ENCODE measurements around the gene DNAJC8. TPM values are rescaled to one million over a fixed set of nuclear protein-coding genes. Genes with fewer than 3 reads are reported as not detected.

DNAJC8 gene
- total RNA-seq, 4 donors from 2014 or later = 52.2 to 117 (median 71.8) TPM

GRCh38 chr1:28157894-28158293, 74.9 kb downstream of the DNAJC8 start:
- TF ChIP-seq, protein P1, sequence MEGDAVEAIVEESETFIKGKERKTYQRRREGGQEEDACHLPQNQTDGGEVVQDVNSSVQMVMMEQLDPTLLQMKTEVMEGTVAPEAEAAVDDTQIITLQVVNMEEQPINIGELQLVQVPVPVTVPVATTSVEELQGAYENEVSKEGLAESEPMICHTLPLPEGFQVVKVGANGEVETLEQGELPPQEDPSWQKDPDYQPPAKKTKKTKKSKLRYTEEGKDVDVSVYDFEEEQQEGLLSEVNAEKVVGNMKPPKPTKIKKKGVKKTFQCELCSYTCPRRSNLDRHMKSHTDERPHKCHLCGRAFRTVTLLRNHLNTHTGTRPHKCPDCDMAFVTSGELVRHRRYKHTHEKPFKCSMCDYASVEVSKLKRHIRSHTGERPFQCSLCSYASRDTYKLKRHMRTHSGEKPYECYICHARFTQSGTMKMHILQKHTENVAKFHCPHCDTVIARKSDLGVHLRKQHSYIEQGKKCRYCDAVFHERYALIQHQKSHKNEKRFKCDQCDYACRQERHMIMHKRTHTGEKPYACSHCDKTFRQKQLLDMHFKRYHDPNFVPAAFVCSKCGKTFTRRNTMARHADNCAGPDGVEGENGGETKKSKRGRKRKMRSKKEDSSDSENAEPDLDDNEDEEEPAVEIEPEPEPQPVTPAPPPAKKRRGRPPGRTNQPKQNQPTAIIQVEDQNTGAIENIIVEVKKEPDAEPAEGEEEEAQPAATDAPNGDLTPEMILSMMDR (IDR thresholded peaks at IDR 0.05; ENCODE audit: low read depth) = no peak

DNA sequence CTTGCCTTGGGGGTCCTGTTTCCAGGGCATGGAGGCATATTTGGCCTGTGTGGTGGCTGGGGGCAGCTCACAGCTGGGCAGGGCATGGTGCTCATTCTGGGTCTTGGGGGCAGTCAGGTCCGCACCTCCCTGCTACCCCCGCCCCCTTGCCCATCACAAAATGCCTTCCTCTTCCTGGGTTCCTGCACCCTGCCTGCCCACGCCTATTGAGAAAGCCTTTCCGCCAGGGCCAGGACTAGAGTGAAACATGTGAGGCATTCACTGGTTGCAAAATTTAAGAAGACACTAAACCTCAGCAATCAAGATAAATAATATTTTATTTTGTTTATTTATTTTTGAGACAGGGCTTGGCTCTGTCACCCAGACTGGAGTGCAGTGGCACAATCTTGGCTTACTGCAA, 76.0 kb downstream of the DNAJC8 start:
- TF ChIP-seq, protein P1 (IDR thresholded peaks at IDR 0.05; ENCODE audit: low read depth) = no peak

DNA sequence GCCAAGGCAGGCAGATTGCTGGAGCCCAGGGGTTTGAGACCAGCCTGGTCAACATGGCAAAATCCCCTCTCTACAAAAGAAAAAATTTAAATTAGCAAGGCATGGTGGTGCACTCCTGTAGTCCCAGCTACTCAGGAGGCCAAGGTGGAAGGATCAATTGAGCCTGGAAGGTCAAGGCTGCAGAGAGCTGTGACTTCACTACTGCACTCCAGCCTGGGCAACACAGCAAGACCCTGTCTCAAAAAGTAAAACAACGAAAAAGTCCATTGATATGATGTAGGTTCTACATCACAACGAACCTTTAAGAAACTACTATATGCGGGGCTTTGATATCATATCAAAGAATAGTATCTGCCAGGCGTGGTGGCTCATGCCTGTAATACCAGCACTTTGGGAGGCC, 77.2 kb downstream of the DNAJC8 start:
- TF ChIP-seq, protein P1 (IDR thresholded peaks at IDR 0.05; ENCODE audit: low read depth) = no peak

GRCh38 chr1:28154078-28154594, 78.7 kb downstream of the DNAJC8 start:
- TF ChIP-seq, protein P1 (IDR thresholded peaks at IDR 0.05; ENCODE audit: low read depth) = no peak

Other genes with a start within 250 kb of the DNAJC8 start
- 10 to 100 TPM in 3 of 4 donors, 1 to 10 TPM in 1; 9.6 to 15.5 (median 12.6) TPM for gene EYA3, start 144.4 kb downstream of the DNAJC8 start, total RNA-seq
- gene PTAFR, start 56.3 kb downstream of the DNAJC8 start, total RNA-seq = 10 to 100 TPM in 1 of 4 donors, 1 to 10 TPM in 3; 6.4 to 24.8 (median 7.6) TPM
- gene ATP5IF1, start 3.1 kb upstream of the DNAJC8 start, total RNA-seq = 100 to 1,000 TPM; 100 to 145 (median 118) TPM
- gene SESN2, start 26.5 kb upstream of the DNAJC8 start, total RNA-seq = 10 to 100 TPM in 3 of 4 donors, 1 to 10 TPM in 1; 8.3 to 18.5 (median 12.8) TPM
- 10 to 100 TPM in 3 of 4 donors, 1 to 10 TPM in 1; 8.8 to 14.3 (median 11.0) TPM for gene MED18, start 96.0 kb upstream of the DNAJC8 start, total RNA-seq
- 10 to 100 TPM; 15.4 to 24.9 (median 19.1) TPM for gene PHACTR4, start 136.7 kb upstream of the DNAJC8 start, total RNA-seq

All from subcutaneous adipose tissue (tissue), 4 donors.